ENCODE results near the gene CST5. TPM values are rescaled to one million over a fixed set of nuclear protein-coding genes. Genes with fewer than 3 reads are reported as not detected.
"Not testable (repeated sequence)": the region's sequence is repeated elsewhere in the genome, so short reads cannot be mapped to it uniquely, and the experiment has no call there.

CST5 gene
- total RNA-seq, 1 donor from 2014 or later = not detected

GRCh38 chr20:23902396-23902795, 22.8 kb upstream of the CST5 start:
- intact Hi-C loops (cut with DNase I); DNase-seq (ENCODE audit: low spot score): not testable (repeated sequence)

- intact Hi-C loops (cut with DNase I) = not testable (repeated sequence)
Measured at GRCh38 chr20:23890867-23891266, 11.3 kb upstream of the CST5 start.

GRCh38 chr20:23889775-23890187, 10.2 kb upstream of the CST5 start:
- DNase-seq (ENCODE audit: low spot score) = no peak

More at GRCh38 chr20:23890867-23891266, 11.3 kb upstream of the CST5 start:
- DNase-seq (ENCODE audit: low spot score) = not testable (repeated sequence)

GRCh38 chr20:23887856-23888255, 8.3 kb upstream of the CST5 start:
- intact Hi-C loops (cut with DNase I) = no loop called here
- no peak for DNase-seq (ENCODE audit: low spot score)

More at GRCh38 chr20:23889775-23890187, 10.2 kb upstream of the CST5 start:
- intact Hi-C loops (cut with DNase I) = no loop called here

- DNase-seq (ENCODE audit: low spot score) = no peak
- intact Hi-C loops (cut with DNase I) = no loop called here
Measured at GRCh38 chr20:23884771-23885162, 5.2 kb upstream of the CST5 start.

GRCh38 chr20:23884136-23884770, 4.7 kb upstream of the CST5 start:
- intact Hi-C loops (cut with DNase I) = no loop called here
- DNase-seq (ENCODE audit: low spot score) = no peak

- intact Hi-C loops (cut with DNase I) = no loop called here
Measured at GRCh38 chr20:23881371-23881770, 1.8 kb upstream of the CST5 start.

GRCh38 chr20:23880417-23880816, 869 bp upstream of the CST5 start:
- no peak for DNase-seq (ENCODE audit: low spot score)
- intact Hi-C loops (cut with DNase I) = no loop called here

More at GRCh38 chr20:23881371-23881770, 1.8 kb upstream of the CST5 start:
- no peak for DNase-seq (ENCODE audit: low spot score)

- DNase-seq (ENCODE audit: low spot score) = no peak
- intact Hi-C loops (cut with DNase I) = no loop called here
Measured at GRCh38 chr20:23879811-23880374, 345 bp upstream of the CST5 start.

- intact Hi-C loops (cut with DNase I) = no loop called here
- DNase-seq (ENCODE audit: low spot score) = no peak
Measured at GRCh38 chr20:23878787-23879186, 761 bp downstream of the CST5 start.

- DNase-seq (ENCODE audit: low spot score); intact Hi-C loops (cut with DNase I): not testable (repeated sequence)
Measured at GRCh38 chr20:23878016-23878542, 1.5 kb downstream of the CST5 start.

- intact Hi-C loops (cut with DNase I) = no loop called here
- DNase-seq (ENCODE audit: low spot score) = no peak
Measured at GRCh38 chr20:23877524-23877923, 2.0 kb downstream of the CST5 start.

GRCh38 chr20:23875606-23876237, 3.8 kb downstream of the CST5 start:
- intact Hi-C loops (cut with DNase I) = no loop called here
- no peak for DNase-seq (ENCODE audit: low spot score)

- intact Hi-C loops (cut with DNase I) = no loop called here
- no peak for DNase-seq (ENCODE audit: low spot score)
Measured at GRCh38 chr20:23874747-23875146, 4.8 kb downstream of the CST5 start.

- no peak for DNase-seq (ENCODE audit: low spot score)
- intact Hi-C loops (cut with DNase I) = no loop called here
Measured at GRCh38 chr20:23873370-23874015, 6.1 kb downstream of the CST5 start.

GRCh38 chr20:23872065-23872464, 7.5 kb downstream of the CST5 start:
- intact Hi-C loops (cut with DNase I) = no loop called here
- no peak for DNase-seq (ENCODE audit: low spot score)

- no peak for DNase-seq (ENCODE audit: low spot score)
- intact Hi-C loops (cut with DNase I) = no loop called here
Measured at GRCh38 chr20:23870461-23870860, 9.1 kb downstream of the CST5 start.

GRCh38 chr20:23869520-23869919, 10.0 kb downstream of the CST5 start:
- DNase-seq (ENCODE audit: low spot score) = no peak
- intact Hi-C loops (cut with DNase I) = no loop called here

- intact Hi-C loops (cut with DNase I) = no loop called here
- DNase-seq (ENCODE audit: low spot score) = no peak
Measured at GRCh38 chr20:23868321-23868720, 11.2 kb downstream of the CST5 start.

- intact Hi-C loops (cut with DNase I) = no loop called here
- DNase-seq (ENCODE audit: low spot score) = no peak
Measured at GRCh38 chr20:23867152-23867776, 12.3 kb downstream of the CST5 start.
